Measurements from ENCODE around the gene ABCD2.
A peak's percentile ranks its signal among the peaks of the same experiment; 100 is the strongest.

The ABCD2 gene

DNA sequence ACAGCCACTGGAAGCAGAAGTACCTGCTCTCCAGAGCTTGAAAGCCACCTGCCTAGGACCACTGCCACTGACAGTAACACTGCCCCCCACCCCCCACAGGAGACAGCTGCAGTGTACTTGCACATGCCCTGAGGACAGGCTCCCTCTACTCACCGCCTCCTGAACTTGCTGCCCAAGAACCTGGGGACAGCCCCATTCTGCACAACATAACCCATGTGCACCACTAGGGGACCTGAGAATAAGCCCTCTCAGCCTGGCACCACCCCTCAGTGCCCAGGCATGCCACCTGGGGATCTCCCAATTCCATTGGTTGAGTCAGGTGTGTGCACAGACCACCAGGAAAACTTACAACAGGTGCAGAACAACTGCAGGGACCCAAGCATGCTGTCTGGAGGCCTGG lies 109.6 kb downstream of the ABCD2 start:
- H3K4me3 ChIP-seq (ENCODE audit: low read length), result no peak overlapping the region
- DNase-seq (ENCODE audit: low read depth), result no peak
- TF ChIP-seq, protein P1, sequence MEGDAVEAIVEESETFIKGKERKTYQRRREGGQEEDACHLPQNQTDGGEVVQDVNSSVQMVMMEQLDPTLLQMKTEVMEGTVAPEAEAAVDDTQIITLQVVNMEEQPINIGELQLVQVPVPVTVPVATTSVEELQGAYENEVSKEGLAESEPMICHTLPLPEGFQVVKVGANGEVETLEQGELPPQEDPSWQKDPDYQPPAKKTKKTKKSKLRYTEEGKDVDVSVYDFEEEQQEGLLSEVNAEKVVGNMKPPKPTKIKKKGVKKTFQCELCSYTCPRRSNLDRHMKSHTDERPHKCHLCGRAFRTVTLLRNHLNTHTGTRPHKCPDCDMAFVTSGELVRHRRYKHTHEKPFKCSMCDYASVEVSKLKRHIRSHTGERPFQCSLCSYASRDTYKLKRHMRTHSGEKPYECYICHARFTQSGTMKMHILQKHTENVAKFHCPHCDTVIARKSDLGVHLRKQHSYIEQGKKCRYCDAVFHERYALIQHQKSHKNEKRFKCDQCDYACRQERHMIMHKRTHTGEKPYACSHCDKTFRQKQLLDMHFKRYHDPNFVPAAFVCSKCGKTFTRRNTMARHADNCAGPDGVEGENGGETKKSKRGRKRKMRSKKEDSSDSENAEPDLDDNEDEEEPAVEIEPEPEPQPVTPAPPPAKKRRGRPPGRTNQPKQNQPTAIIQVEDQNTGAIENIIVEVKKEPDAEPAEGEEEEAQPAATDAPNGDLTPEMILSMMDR (IDR thresholded peaks at IDR 0.05; ENCODE audit: insufficient read depth, low read depth, low read length, missing control alignments), result no peak

- TF ChIP-seq, protein P1 (IDR thresholded peaks at IDR 0.05; ENCODE audit: insufficient read depth, low read depth, low read length, missing control alignments), result no peak
- H3K4me3 ChIP-seq (ENCODE audit: low read length), result no peak overlapping the region
Measured at GRCh38 chr12:39505554-39505953, 114.0 kb downstream of the ABCD2 start.

GRCh38 chr12:39505023-39505422 lies 114.6 kb downstream of the ABCD2 start:
- peak; percentile 35 for DNase-seq (ENCODE audit: low read depth)
- no peak overlapping the region for H3K4me3 ChIP-seq (ENCODE audit: low read length)
- TF ChIP-seq, protein P1 (IDR thresholded peaks at IDR 0.05; ENCODE audit: insufficient read depth, low read depth, low read length, missing control alignments), result no peak

More at GRCh38 chr12:39505554-39505953, 114.0 kb downstream of the ABCD2 start:
- no peak for DNase-seq (ENCODE audit: low read depth)

DNA sequence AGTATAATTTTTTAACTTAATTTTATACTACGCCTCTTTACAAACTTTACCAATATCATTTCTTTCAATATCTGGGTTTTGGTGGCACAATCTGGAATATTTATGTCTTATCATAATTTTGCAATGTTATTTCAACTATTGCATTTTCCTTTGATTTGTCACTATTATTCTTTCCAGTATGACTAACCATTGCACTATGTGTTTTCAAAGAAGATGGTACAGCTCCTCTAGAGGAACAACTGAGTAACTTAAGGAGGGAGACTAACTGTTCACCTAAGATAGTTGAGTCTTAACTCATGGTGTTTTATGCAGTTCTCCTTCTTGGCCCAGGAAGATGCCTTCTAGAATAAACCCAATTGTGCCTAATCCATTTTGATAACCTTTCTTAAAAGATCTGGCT lies 116.2 kb downstream of the ABCD2 start:
- TF ChIP-seq, protein P1 (IDR thresholded peaks at IDR 0.05; ENCODE audit: insufficient read depth, low read depth, low read length, missing control alignments), result peak; percentile 49
- peak; percentile 76 for DNase-seq (ENCODE audit: low read depth)
- no peak overlapping the region for H3K4me3 ChIP-seq (ENCODE audit: low read length)

- TF ChIP-seq, protein P1 (IDR thresholded peaks at IDR 0.05; ENCODE audit: insufficient read depth, low read depth, low read length, missing control alignments), result no peak
- H3K4me3 ChIP-seq (ENCODE audit: low read length), result no peak overlapping the region
- DNase-seq (ENCODE audit: low read depth), result no peak
Measured at GRCh38 chr12:39502726-39503125, 116.9 kb downstream of the ABCD2 start.

Data from epithelial cell of esophagus (primary cell).